Stimulated activated CD4-positive, alpha-beta T cell treated with anti-CD3 and anti-CD28 coated beads, Interleukin-4, amount 100 ng/mL, for 4 hours (primary cell): ENCODE data around the gene NGRN.
"Not testable (repeated sequence)": the region's sequence is repeated elsewhere in the genome, so short reads cannot be mapped to it uniquely, and the experiment has no call there.

Source experiments
- DNase-seq, 2 experiments: peaks; one replicate each; pipeline ENCODE4 v3.0.0-alpha.2; 2020

NGRN gene

DNA sequence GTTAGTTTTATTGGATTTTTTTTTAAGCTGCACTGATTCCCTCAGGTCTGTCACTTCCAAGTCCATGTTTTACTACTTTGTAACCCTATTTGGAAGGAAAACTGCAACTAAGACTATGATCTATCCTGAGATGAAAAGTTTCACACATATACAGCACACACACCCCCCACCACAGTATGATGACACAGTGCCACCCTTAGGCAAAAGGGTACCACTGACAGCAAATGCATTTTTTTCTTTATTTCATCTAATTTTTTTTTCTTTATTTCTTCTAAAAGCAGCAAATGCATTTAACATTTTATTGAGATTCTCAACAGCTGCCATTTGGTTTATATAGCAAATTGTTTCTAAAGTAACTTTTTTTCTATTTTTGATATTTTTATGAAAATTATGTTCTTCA is 21.2 kb downstream of the NGRN start:
- peak in 1 of 2 experiments; percentile 34 for DNase-seq

DNA sequence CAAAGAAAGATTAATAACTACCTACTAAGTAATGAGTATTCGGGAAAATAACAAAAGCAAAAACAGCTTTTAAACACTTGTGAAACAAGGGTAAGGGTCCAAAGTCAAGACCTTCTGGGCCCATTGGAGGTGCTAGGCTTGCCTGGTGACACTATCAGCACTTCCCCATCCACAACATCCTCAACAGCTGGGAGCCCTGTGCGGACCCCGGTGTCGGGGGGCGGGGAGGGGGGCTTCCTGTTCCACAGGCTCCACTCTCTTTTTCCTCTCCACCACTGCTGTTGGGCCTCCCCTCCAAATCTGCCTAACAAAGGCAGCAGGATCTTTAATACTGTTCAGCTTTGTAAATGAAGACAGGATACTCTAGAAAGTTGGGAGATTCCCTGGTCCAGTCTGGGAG is 21.6 kb downstream of the NGRN start:
- no peak for DNase-seq

- DNase-seq: no peak
These were observed 22.5 kb downstream of the NGRN start for GRCh38 chr15:90287946-90288345.

DNA sequence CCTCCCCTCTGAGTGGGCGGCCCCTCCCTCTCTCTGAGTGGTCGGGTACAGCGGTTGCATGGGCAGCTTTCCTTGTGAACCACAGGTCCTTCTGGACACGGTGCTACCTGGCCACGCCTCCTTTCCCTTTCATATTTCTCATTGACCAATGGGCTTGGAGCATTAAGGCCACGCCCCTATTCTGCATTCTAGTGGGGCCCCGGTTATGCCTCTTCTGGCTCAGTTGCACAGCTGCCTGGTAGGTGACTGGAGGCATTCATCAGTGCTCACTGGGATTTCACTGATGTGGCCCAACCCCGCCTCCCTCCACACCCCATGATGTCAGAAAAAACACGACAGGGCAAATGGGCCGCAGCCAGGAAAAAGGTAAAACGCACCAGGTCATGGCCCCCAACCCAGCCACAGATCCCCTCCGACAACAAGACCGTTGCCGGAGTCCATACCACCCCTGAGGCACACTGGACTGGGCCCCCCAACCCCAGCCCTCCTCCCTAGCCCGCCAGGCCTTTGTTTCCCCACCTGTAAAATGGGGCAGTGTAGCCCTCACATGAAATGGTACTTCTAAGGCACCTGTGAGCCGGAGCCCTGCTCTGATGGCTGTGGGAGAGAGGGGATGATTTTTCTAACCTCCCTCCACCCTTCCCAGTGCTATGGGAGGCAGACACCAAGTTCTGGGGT is 26.3 kb downstream of the NGRN start:
- no peak for DNase-seq

GRCh38 chr15:90293040-90293810 is 27.8 kb downstream of the NGRN start:
- DNase-seq: peak; percentile 57 to 68

- DNase-seq: no peak
These were observed 28.7 kb downstream of the NGRN start for GRCh38 chr15:90294159-90294558.

DNA sequence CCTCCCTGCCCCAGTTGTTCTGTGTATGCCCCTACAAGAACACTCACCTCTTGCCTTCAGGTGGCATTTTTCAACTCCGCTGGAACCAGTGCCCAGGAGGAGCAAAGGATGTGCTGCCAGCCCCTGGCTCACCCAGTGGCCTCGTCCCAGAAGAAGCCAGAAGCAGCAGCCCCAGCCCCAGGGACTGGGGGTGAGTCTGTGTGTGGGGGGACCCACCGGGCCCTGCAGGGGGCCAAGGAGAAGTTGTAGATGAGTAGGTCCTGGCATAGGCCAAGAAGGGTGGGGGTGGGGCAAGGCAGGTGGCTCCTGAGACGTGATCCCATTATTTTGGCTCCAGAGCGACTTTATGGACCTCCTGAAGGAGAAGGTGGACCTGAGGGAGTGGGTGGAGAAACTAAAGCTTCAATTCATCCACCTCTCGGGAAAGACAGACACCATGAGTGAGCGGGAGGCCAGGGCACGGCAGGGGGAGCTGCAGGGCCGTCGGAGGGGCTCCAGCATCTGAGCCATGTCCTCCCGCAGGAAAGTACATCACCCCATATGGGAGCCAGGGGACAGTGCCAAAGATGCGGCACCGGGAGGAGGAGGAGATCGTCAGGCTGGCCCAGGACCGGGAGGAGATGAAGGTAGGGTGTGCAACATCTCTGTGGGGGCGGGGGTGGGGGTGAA is 29.3 kb downstream of the NGRN start:
- DNase-seq: no peak

- DNase-seq: no peak
These were observed 29.8 kb downstream of the NGRN start for GRCh38 chr15:90295270-90295648.

GRCh38 chr15:90296316-90296884 is 30.9 kb downstream of the NGRN start:
- DNase-seq: not testable (repeated sequence)

GRCh38 chr15:90297021-90297420 is 31.5 kb downstream of the NGRN start:
- no peak for DNase-seq

GRCh38 chr15:90300541-90300940 is 35.1 kb downstream of the NGRN start:
- DNase-seq: no peak

DNA sequence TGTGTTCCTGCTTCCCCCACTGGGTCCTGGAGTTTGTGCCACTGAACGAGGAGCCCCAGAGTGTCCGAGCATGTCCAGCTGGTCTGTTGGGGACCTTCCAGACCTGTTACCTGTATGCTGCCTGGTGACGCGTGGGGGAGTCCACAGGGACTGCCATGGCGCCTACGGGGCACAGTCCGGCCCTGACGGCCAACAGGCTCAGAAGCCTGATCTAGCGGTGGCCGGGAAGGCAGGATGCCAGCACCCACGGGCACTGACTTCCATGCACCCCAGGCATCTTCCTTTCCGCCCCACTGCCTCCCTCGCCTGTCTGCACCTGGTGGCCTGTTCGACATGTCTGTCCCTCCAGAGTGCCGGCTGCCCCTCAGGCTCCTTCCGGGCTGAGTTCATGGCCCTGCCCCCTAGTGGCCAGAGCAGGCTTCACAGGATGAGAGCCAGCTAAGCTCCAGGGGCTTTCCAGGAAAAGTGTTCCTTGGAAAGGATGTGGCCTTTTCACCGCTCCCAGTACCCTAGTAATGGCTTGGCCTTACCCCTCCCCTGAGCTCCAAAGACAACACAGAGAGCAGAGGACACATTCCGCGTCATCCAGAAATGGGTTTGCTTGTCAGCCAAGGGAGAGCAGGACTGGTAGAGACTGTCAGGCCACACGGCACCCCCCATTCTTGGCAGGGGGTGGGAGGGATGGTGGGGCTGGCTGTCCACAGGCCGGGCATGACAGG is 35.7 kb downstream of the NGRN start:
- DNase-seq: peak; percentile 28 to 57

GRCh38 chr15:90301707-90302300 is 36.3 kb downstream of the NGRN start:
- DNase-seq: no peak

- DNase-seq: not testable (repeated sequence)
These were observed 39.9 kb downstream of the NGRN start for GRCh38 chr15:90305355-90305754.

- DNase-seq: no peak
These were observed 40.5 kb downstream of the NGRN start for GRCh38 chr15:90305932-90306331.

DNA sequence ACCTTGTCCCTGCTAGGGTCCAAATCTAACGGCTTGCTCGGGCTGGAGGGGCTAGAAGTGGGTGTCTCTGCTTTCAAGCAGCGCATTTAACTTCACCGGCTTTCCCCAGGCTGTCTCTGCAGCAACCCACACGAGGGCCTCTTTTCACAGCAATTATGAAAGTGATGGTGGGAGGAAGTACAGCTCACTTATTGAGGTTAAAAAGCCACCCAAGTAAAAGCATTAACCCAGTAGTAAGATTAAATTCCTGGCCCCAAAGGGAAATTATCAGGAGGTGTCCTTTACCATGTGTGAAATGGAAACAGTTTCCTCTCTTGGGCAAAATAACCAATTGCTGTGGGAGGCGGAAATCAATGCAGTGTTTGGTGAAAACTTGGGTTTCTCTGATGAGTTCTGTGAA is 41.1 kb downstream of the NGRN start:
- DNase-seq: peak; percentile 25 to 32

DNA sequence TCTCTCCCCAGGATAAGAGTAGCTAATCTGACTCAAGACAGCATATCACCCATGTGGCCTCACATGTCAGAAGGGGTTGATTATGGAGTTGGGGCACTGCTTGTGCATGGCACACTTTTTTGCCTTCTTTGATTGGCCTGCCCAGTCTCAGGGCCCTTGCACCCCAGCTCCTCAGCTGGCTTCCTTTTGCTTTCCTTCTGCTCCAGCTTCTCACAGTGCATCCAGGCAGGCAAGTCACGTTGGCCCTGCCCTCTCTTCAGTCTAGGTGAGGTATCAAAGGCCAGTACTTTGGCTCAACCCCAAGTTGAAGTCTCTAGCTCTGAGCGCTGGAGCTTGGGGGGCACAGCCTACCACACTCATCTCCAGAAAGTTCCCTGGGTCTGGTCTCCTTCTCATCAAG is 42.2 kb downstream of the NGRN start:
- no peak for DNase-seq

GRCh38 chr15:90309020-90309419 is 43.5 kb downstream of the NGRN start:
- DNase-seq: no peak

GRCh38 chr15:90315278-90315982 is 50.0 kb downstream of the NGRN start:
- no peak for DNase-seq

DNA sequence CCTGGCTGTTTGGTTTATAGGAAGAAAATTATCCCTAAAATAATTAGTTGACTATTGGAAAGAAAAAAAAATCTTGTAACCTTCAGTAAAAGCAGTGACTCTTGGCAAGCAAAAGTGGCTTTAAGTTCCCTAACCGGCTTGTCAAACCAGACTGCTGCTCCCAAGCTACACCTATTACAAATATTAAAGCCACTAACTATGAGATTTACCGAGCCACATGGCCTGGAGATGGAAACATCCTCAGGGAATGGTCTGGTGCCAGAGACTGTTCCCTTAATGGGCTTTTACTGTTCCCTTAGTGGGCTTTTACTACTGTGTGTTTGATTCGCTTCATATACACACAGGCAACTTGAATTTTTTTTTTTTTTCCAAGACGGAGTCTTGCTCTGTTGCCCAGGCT is 50.7 kb downstream of the NGRN start:
- no peak for DNase-seq

DNA sequence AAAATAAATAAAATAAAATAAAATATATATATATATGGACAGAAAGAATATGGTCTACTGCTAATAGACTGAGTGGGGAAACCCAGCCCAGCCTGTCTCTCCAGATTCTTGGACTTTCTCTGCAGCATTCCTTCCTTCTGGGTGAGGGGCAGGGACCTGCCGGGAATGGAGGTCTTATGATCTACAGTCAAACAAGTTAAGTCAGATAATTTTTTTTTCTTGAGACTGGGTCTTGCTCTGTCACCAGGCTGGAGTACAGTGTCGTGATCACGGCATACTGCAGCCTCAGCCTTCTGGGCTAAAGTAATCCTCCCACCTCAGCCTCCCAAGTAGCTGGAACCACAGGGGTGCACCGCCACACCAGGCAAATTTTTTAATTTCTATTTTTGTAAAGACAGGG is 53.1 kb downstream of the NGRN start:
- DNase-seq: no peak
